ENCODE measurements around the gene FAM131B.

Gene FAM131B

GRCh38 chr7:143395187-143396149 is 33.0 kb upstream of the FAM131B start:
- H3K9me3 ChIP-seq (replicated peaks; ENCODE audit: insufficient read depth, low read length) = no peaks in the 10 kb centered on the region
- no peak overlapping the region for H2AFZ ChIP-seq (ENCODE audit: low read length)
- no peaks in the 10 kb centered on the region for H3F3A ChIP-seq (ENCODE audit: insufficient read depth, low read length)
- DNase-seq = no peak
- 0 out of 2 replicates have a peak, but pooled peaks cover 6% of the 10 kb centered on the region for H3K27me3 ChIP-seq (replicated peaks; ENCODE audit: insufficient read depth, low read length)
- TF ChIP-seq EZH2 (optimal IDR thresholded peaks at IDR 0.05; ENCODE audit: low read depth, low read length) (no peak), EZH2phosphoT487 (IDR thresholded peaks at IDR 0.05; ENCODE audit: low read length) (no peak), CTCF (IDR thresholded peaks at IDR 0.05; ENCODE audit: low read length) (no peak)
- H3K9me2 ChIP-seq (replicated peaks; ENCODE audit: insufficient read depth, low read length) = no peaks in the 10 kb centered on the region
- H3K79me2 ChIP-seq (ENCODE audit: low read length) = no peaks in the 10 kb centered on the region
- no peak overlapping the region for H3K9ac ChIP-seq (ENCODE audit: low read length)
- H3K27ac ChIP-seq (ENCODE audit: low read length) = no peak overlapping the region
- H4K20me1 ChIP-seq (ENCODE audit: insufficient read depth, low read length) = no peaks in the 10 kb centered on the region
- H3K4me2 ChIP-seq (ENCODE audit: low read depth, low read length) = no peak overlapping the region
- no peaks in the 10 kb centered on the region for H3K36me3 ChIP-seq (replicated peaks; ENCODE audit: insufficient read depth, low read length)
- H3K4me1 ChIP-seq (ENCODE audit: low read length) = no peaks in the 10 kb centered on the region
- H3K4me3 ChIP-seq (ENCODE audit: low read length) = no peak overlapping the region

- Histone ChIP-seq H3K4me3 (ENCODE audit: low read length) (no peak overlapping the region), H3K9me3 (replicated peaks; ENCODE audit: insufficient read depth, low read length) (no peaks in the 10 kb centered on the region), H3K4me2 (ENCODE audit: low read depth, low read length) (no peak overlapping the region), H3K79me2 (ENCODE audit: low read length) (no peaks in the 10 kb centered on the region), H3K27me3 (replicated peaks; ENCODE audit: insufficient read depth, low read length) (0 out of 2 replicates have a peak, but pooled peaks cover 6% of the 10 kb centered on the region), H3F3A (ENCODE audit: insufficient read depth, low read length) (no peaks in the 10 kb centered on the region), H3K9me2 (replicated peaks; ENCODE audit: insufficient read depth, low read length) (no peaks in the 10 kb centered on the region), H3K9ac (ENCODE audit: low read length) (no peak overlapping the region), H2AFZ (ENCODE audit: low read length) (no peak overlapping the region), H4K20me1 (ENCODE audit: insufficient read depth, low read length) (no peaks in the 10 kb centered on the region), H3K4me1 (ENCODE audit: low read length) (no peaks in the 10 kb centered on the region), H3K27ac (ENCODE audit: low read length) (no peak overlapping the region), H3K36me3 (replicated peaks; ENCODE audit: insufficient read depth, low read length) (no peaks in the 10 kb centered on the region)
- TF ChIP-seq EZH2 (optimal IDR thresholded peaks at IDR 0.05; ENCODE audit: low read depth, low read length) (no peak), EZH2phosphoT487 (IDR thresholded peaks at IDR 0.05; ENCODE audit: low read length) (no peak), CTCF (IDR thresholded peaks at IDR 0.05; ENCODE audit: low read length) (no peak)
- DNase-seq = no peak
Observed at GRCh38 chr7:143394777-143395176, 32.3 kb upstream of the FAM131B start.

DNA sequence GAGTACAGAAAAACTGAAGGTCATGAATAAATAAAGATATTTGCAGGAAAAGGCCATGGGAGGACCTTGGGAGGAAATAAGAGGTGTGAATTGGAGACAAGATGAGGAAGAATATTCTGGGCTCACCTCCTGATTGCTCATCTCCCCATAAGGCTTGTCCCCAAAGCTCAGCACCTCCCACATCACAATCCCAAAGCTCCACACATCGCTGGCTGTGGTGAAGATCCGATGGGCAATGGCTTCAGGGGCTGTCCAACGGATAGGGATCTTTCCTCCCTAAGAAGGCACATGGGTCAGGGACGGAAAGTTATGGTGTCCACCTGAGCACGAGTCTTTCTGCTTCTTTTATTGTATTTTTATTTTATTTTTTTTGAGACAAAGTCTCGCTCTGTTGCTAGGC is 31.6 kb upstream of the FAM131B start:
- no peak overlapping the region for H3K4me3 ChIP-seq (ENCODE audit: low read length)
- H3K4me1 ChIP-seq (ENCODE audit: low read length) = no peaks in the 10 kb centered on the region
- no peak for DNase-seq
- H3K27me3 ChIP-seq (replicated peaks; ENCODE audit: insufficient read depth, low read length) = 0 out of 2 replicates have a peak, but pooled peaks cover 6% of the 10 kb centered on the region
- no peak overlapping the region for H3K4me2 ChIP-seq (ENCODE audit: low read depth, low read length)
- H3F3A ChIP-seq (ENCODE audit: insufficient read depth, low read length) = no peaks in the 10 kb centered on the region
- no peaks in the 10 kb centered on the region for H4K20me1 ChIP-seq (ENCODE audit: insufficient read depth, low read length)
- H3K27ac ChIP-seq (ENCODE audit: low read length) = no peak overlapping the region
- no peak overlapping the region for H2AFZ ChIP-seq (ENCODE audit: low read length)
- H3K79me2 ChIP-seq (ENCODE audit: low read length) = no peaks in the 10 kb centered on the region
- TF ChIP-seq EZH2phosphoT487 (IDR thresholded peaks at IDR 0.05; ENCODE audit: low read length) (no peak), CTCF (IDR thresholded peaks at IDR 0.05; ENCODE audit: low read length) (no peak), EZH2 (optimal IDR thresholded peaks at IDR 0.05; ENCODE audit: low read depth, low read length) (no peak)
- no peaks in the 10 kb centered on the region for H3K36me3 ChIP-seq (replicated peaks; ENCODE audit: insufficient read depth, low read length)
- H3K9me3 ChIP-seq (replicated peaks; ENCODE audit: insufficient read depth, low read length) = no peaks in the 10 kb centered on the region
- no peaks in the 10 kb centered on the region for H3K9me2 ChIP-seq (replicated peaks; ENCODE audit: insufficient read depth, low read length)
- H3K9ac ChIP-seq (ENCODE audit: low read length) = no peak overlapping the region

Data from MM.1S (cell line).